ENCODE results near the gene TTYH3.

The TTYH3 gene

DNA sequence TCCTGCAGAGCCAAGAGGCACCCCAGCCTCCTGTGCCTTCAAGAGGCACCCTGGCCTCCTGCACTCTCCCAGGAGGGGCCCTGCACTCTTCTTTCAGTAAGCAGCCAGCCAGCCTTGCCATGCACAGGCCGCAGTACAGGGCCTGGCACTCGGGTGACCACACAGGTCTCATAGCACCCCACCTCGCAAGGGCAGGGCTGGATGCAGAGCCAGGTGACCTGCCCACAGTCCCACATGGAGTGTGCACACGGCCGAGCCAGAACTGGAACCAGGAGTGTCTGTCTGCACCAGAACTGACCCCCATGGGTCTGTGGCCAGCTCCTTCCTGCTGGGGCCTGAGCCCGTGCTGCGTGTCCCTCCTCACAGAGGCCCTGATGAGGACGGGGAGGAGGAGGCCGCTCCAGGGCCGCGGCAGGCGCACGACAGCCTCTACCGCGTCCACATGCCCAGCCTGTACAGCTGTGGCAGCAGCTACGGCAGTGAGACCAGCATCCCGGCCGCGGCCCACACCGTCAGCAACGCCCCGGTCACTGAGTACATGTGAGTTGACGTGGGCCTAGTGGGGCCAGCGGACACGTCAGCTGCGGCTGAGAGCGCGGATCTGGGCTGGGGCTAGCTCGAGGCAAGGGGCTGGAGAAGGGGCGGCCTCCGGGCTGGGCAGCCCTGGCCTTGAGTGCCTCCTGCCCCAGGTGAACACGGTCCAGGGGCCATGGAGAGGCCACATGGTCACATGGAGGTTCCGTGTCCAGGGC, 26.3 kb downstream of the TTYH3 start:
- Histone ChIP-seq H3K27ac (ENCODE audit: low read depth, low read length) (no peak overlapping the region), H3K9ac (ENCODE audit: low read depth in 1 of 2, low read length in 2 of 2) (no peak overlapping the region), H3K4me3 (ENCODE audit: low read depth in 1 of 2, low read length in 2 of 2) (no peak overlapping the region), H3K9me3 (ENCODE audit: control insufficient read depth in 1 of 2, low read length in 2 of 2) (no peaks in the 10 kb centered on the region), H3K27me3 (ENCODE audit: control insufficient read depth in 1 of 2, insufficient read depth in 2 of 2, low read length in 2 of 2) (no peaks in the 10 kb centered on the region), H3K4me1 (ENCODE audit: control insufficient read depth in 1 of 2, insufficient read depth in 2 of 2, low read length in 2 of 2) (no peaks in the 10 kb centered on the region), H3K36me3 (ENCODE audit: control insufficient read depth in 1 of 2, insufficient read depth in 2 of 2, low read length in 2 of 2) (peaks cover 11 to 24% of the 10 kb centered on the region in 2 donors)

DNA sequence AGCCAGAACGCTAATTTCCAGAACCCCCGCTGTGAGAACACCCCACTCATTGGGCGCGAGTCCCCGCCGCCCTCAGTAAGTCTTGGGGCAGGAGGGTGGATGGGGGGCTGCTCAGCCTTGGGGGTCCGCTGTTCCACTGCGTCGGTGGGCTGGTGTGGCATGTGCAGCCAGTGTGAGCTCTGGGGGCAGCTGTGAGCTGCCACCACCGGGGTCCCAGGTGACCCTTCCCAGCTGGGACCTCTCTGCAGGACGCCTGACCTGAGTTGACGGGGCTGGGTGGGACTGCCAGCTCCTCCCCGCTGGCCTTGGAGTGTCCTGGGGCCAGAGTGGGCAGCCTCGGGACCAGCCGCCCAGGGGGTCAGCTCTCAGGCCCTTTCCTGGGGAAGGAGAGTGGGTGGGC, 27.2 kb downstream of the TTYH3 start:
- H3K27me3 ChIP-seq (ENCODE audit: control insufficient read depth in 1 of 2, insufficient read depth in 2 of 2, low read length in 2 of 2): no peaks in the 10 kb centered on the region
- H3K4me1 ChIP-seq (ENCODE audit: control insufficient read depth in 1 of 2, insufficient read depth in 2 of 2, low read length in 2 of 2): peaks cover 0 to 3% of the 10 kb centered on the region in 2 donors
- no peak overlapping the region for H3K4me3 ChIP-seq (ENCODE audit: low read depth in 1 of 2, low read length in 2 of 2)
- no peak overlapping the region for H3K27ac ChIP-seq (ENCODE audit: low read depth, low read length)
- H3K9me3 ChIP-seq (ENCODE audit: control insufficient read depth in 1 of 2, low read length in 2 of 2): no peaks in the 10 kb centered on the region
- no peak overlapping the region for H3K9ac ChIP-seq (ENCODE audit: low read depth in 1 of 2, low read length in 2 of 2)
- H3K36me3 ChIP-seq (ENCODE audit: control insufficient read depth in 1 of 2, insufficient read depth in 2 of 2, low read length in 2 of 2): peaks cover 11 to 24% of the 10 kb centered on the region in 2 donors

DNA sequence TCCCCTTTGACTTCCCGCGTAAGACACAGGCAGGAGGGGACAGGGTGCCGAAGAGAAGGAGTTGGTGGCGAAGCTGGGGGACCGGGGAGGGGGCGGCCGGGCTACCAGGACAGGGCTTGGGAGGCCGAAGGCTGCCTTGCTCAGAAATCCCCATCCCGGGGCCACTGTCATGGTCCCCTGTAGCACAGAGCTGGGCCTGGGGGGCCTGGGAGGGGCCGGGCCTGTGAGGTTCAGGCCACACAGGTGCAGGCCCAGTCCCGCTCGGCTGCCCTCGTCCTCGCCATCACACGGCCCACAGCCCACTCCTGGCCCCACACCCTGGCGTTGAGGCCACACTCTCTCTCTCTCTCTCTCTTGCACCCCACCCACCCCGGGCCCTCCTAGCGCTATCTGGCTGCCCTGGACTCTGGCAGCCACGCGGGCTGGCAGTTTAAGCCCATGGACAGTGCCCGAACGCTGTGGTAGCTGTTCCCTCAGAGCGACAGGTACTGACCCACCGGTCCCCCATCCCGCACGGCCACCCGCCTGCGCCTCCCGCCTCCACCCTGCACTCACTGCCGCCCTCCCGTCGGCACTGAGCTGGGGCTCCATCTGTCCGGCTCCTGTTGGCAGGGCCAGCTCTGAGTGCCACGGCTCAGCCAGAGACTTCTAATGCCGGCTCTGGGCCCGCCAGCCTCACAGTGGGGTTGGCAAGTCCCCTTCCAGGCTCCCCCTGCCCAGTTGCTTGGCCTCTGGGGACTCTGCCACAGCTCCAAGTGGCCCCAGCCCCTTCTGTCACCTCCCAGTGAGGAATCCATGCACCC, 28.0 kb downstream of the TTYH3 start:
- no peak overlapping the region for H3K4me3 ChIP-seq (ENCODE audit: low read depth in 1 of 2, low read length in 2 of 2)
- peaks cover 0 to 3% of the 10 kb centered on the region in 2 donors for H3K4me1 ChIP-seq (ENCODE audit: control insufficient read depth in 1 of 2, insufficient read depth in 2 of 2, low read length in 2 of 2)
- no peak overlapping the region for H3K9ac ChIP-seq (ENCODE audit: low read depth in 1 of 2, low read length in 2 of 2)
- no peak overlapping the region for H3K27ac ChIP-seq (ENCODE audit: low read depth, low read length)
- H3K27me3 ChIP-seq (ENCODE audit: control insufficient read depth in 1 of 2, insufficient read depth in 2 of 2, low read length in 2 of 2): no peaks in the 10 kb centered on the region
- peaks cover 11 to 24% of the 10 kb centered on the region in 2 donors for H3K36me3 ChIP-seq (ENCODE audit: control insufficient read depth in 1 of 2, insufficient read depth in 2 of 2, low read length in 2 of 2)
- no peaks in the 10 kb centered on the region for H3K9me3 ChIP-seq (ENCODE audit: control insufficient read depth in 1 of 2, low read length in 2 of 2)

DNA sequence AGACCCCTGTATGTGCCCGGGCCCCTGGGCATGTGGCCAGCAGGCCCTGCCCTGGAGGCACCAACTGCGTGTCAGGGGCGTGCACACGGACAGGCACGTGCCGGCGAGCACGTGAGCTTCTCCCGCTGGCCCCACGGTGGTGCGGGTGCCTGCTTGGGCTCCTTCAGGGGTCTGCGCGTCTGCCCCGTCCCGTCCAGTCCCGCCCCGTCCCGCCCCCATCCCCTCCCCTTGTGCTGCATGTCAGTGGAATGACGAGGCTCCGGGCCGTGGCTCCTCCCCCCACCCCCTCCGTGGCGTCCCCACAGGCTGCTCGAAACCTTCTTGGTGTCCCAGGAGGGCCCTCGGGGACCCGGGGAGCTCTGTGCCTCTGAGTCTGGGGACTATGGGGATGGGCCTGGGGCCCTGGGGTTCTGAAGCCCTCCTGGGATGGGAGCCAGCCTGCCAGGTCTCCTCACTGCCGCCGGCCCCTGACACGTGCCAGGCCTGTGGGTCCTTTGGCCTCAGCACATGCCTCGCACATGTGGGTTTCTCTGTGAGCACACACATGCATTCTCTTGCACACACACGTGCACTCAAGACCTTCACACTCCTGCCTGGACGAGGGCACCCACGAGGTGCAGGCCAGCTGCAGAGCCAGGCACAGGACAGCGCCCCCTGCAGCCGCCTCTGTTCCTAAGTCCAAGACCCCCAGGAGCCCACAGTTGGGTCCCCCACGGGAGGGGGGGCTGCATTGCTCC, 28.7 kb downstream of the TTYH3 start:
- Histone ChIP-seq H3K9ac (ENCODE audit: low read depth in 1 of 2, low read length in 2 of 2) (no peak overlapping the region), H3K9me3 (ENCODE audit: control insufficient read depth in 1 of 2, low read length in 2 of 2) (no peaks in the 10 kb centered on the region), H3K36me3 (ENCODE audit: control insufficient read depth in 1 of 2, insufficient read depth in 2 of 2, low read length in 2 of 2) (peaks cover 11 to 24% of the 10 kb centered on the region in 2 donors), H3K4me1 (ENCODE audit: control insufficient read depth in 1 of 2, insufficient read depth in 2 of 2, low read length in 2 of 2) (peaks cover 0 to 6% of the 10 kb centered on the region in 2 donors), H3K4me3 (ENCODE audit: low read depth in 1 of 2, low read length in 2 of 2) (no peak overlapping the region), H3K27me3 (ENCODE audit: control insufficient read depth in 1 of 2, insufficient read depth in 2 of 2, low read length in 2 of 2) (no peaks in the 10 kb centered on the region), H3K27ac (ENCODE audit: low read depth, low read length) (no peak overlapping the region)

- H3K36me3 ChIP-seq (ENCODE audit: control insufficient read depth in 1 of 2, insufficient read depth in 2 of 2, low read length in 2 of 2): peaks cover 11 to 22% of the 10 kb centered on the region in 2 donors
- no peak overlapping the region for H3K27ac ChIP-seq (ENCODE audit: low read depth, low read length)
- peaks cover 0 to 6% of the 10 kb centered on the region in 2 donors for H3K4me1 ChIP-seq (ENCODE audit: control insufficient read depth in 1 of 2, insufficient read depth in 2 of 2, low read length in 2 of 2)
- H3K27me3 ChIP-seq (ENCODE audit: control insufficient read depth in 1 of 2, insufficient read depth in 2 of 2, low read length in 2 of 2): no peaks in the 10 kb centered on the region
- H3K9me3 ChIP-seq (ENCODE audit: control insufficient read depth in 1 of 2, low read length in 2 of 2): no peaks in the 10 kb centered on the region
- no peak overlapping the region for H3K9ac ChIP-seq (ENCODE audit: low read depth in 1 of 2, low read length in 2 of 2)
- H3K4me3 ChIP-seq (ENCODE audit: low read depth in 1 of 2, low read length in 2 of 2): no peak overlapping the region
Observed at GRCh38 chr7:2661096-2661449, 29.3 kb downstream of the TTYH3 start.

- Histone ChIP-seq H3K36me3 (ENCODE audit: control insufficient read depth in 1 of 2, insufficient read depth in 2 of 2, low read length in 2 of 2) (peaks cover 5 to 15% of the 10 kb centered on the region in 2 donors), H3K27ac (ENCODE audit: low read depth, low read length) (no peak overlapping the region), H3K4me1 (ENCODE audit: control insufficient read depth in 1 of 2, insufficient read depth in 2 of 2, low read length in 2 of 2) (peaks cover 3 to 8% of the 10 kb centered on the region in 2 donors), H3K9me3 (ENCODE audit: control insufficient read depth in 1 of 2, low read length in 2 of 2) (no peaks in the 10 kb centered on the region), H3K27me3 (ENCODE audit: control insufficient read depth in 1 of 2, insufficient read depth in 2 of 2, low read length in 2 of 2) (no peaks in the 10 kb centered on the region), H3K4me3 (ENCODE audit: low read depth in 1 of 2, low read length in 2 of 2) (no peak overlapping the region), H3K9ac (ENCODE audit: low read depth in 1 of 2, low read length in 2 of 2) (no peak overlapping the region)
Observed at GRCh38 chr7:2661602-2662272, 30.0 kb downstream of the TTYH3 start.

GRCh38 chr7:2662273-2663120, 30.7 kb downstream of the TTYH3 start:
- no peaks in the 10 kb centered on the region for H3K27me3 ChIP-seq (ENCODE audit: control insufficient read depth in 1 of 2, insufficient read depth in 2 of 2, low read length in 2 of 2)
- peaks cover 5 to 15% of the 10 kb centered on the region in 2 donors for H3K4me1 ChIP-seq (ENCODE audit: control insufficient read depth in 1 of 2, insufficient read depth in 2 of 2, low read length in 2 of 2)
- H3K36me3 ChIP-seq (ENCODE audit: control insufficient read depth in 1 of 2, insufficient read depth in 2 of 2, low read length in 2 of 2): peaks cover 0 to 7% of the 10 kb centered on the region in 2 donors
- no peak overlapping the region for H3K27ac ChIP-seq (ENCODE audit: low read depth, low read length)
- no peaks in the 10 kb centered on the region for H3K9me3 ChIP-seq (ENCODE audit: control insufficient read depth in 1 of 2, low read length in 2 of 2)
- no peak overlapping the region for H3K4me3 ChIP-seq (ENCODE audit: low read depth in 1 of 2, low read length in 2 of 2)
- H3K9ac ChIP-seq (ENCODE audit: low read depth in 1 of 2, low read length in 2 of 2): no peak overlapping the region

GRCh38 chr7:2663121-2663886, 31.5 kb downstream of the TTYH3 start:
- no peaks in the 10 kb centered on the region for H3K9me3 ChIP-seq (ENCODE audit: control insufficient read depth in 1 of 2, low read length in 2 of 2)
- no peaks in the 10 kb centered on the region for H3K27me3 ChIP-seq (ENCODE audit: control insufficient read depth in 1 of 2, insufficient read depth in 2 of 2, low read length in 2 of 2)
- H3K36me3 ChIP-seq (ENCODE audit: control insufficient read depth in 1 of 2, insufficient read depth in 2 of 2, low read length in 2 of 2): peaks cover 0 to 1% of the 10 kb centered on the region in 2 donors
- peaks cover 11 to 20% of the 10 kb centered on the region in 2 donors for H3K4me1 ChIP-seq (ENCODE audit: control insufficient read depth in 1 of 2, insufficient read depth in 2 of 2, low read length in 2 of 2)
- H3K27ac ChIP-seq (ENCODE audit: low read depth, low read length): no peak overlapping the region
- H3K9ac ChIP-seq (ENCODE audit: low read depth in 1 of 2, low read length in 2 of 2): no peak overlapping the region
- no peak overlapping the region for H3K4me3 ChIP-seq (ENCODE audit: low read depth in 1 of 2, low read length in 2 of 2)

- no peaks in the 10 kb centered on the region for H3K36me3 ChIP-seq (ENCODE audit: control insufficient read depth in 1 of 2, insufficient read depth in 2 of 2, low read length in 2 of 2)
- no peak overlapping the region for H3K9ac ChIP-seq (ENCODE audit: low read depth in 1 of 2, low read length in 2 of 2)
- no peaks in the 10 kb centered on the region for H3K27me3 ChIP-seq (ENCODE audit: control insufficient read depth in 1 of 2, insufficient read depth in 2 of 2, low read length in 2 of 2)
- no peak overlapping the region for H3K27ac ChIP-seq (ENCODE audit: low read depth, low read length)
- peaks cover 11 to 20% of the 10 kb centered on the region in 2 donors for H3K4me1 ChIP-seq (ENCODE audit: control insufficient read depth in 1 of 2, insufficient read depth in 2 of 2, low read length in 2 of 2)
- no peaks in the 10 kb centered on the region for H3K9me3 ChIP-seq (ENCODE audit: control insufficient read depth in 1 of 2, low read length in 2 of 2)
- no peak overlapping the region for H3K4me3 ChIP-seq (ENCODE audit: low read depth in 1 of 2, low read length in 2 of 2)
Observed at GRCh38 chr7:2663960-2664359, 32.2 kb downstream of the TTYH3 start.

Measured in duodenal mucosa (tissue), 2 donors.